SK-N-SH (cell line): ENCODE measurements around the gene SLAMF7. TPM values are rescaled to one million over a fixed set of nuclear protein-coding genes. Genes with fewer than 3 reads are reported as not detected.

ENCODE experiments used
- CTCF ChIA-PET: fragments of 300-600, 350-600 bp; formaldehyde crosslinking; extraction: SDS; loops from one replicate; lab custom pipeline; 2021; lab: Yijun Ruan, JAX
- POLR2A ChIA-PET: fragments of 350-600 bp; sonication (Branson Sonifier 250); formaldehyde crosslinking; extraction: SDS; loops from one replicate; lab custom pipeline; 2020; ENCODE audit warnings: antibody characterized with exemption, inconsistent platforms; lab: Yijun Ruan, JAX
- DNase-seq: peaks from one replicate; pipeline ENCODE4 v3.0.0; 2012
- H2AFZ ChIP-seq: fragments of 200-600 bp; sonication (generic); 2 replicates; pipeline ENCODE4 v1.8.1; 2016; ENCODE audit warnings: antibody characterized with exemption, mild to moderate bottlenecking, low read depth
- H3F3A ChIP-seq: fragments of 200-600 bp; sonication (generic); replicated peaks from 2 replicates; pipeline ENCODE3; 2016; ENCODE audit warnings: antibody characterized with exemption, mild to moderate bottlenecking; ENCODE audit not compliant: insufficient read depth
- H3K27ac ChIP-seq, 2 experiments: fragments of 200-500 bp in 1 of 2; fragments of 200-600 bp in 1 of 2; sonication (Bioruptor generic) in 1 of 2; sonication (generic), shearing (Covaris generic) in 1 of 2; 2 replicates each; pipeline versions ENCODE4 v1.5.1 to v1.6.1; 2014 to 2016; ENCODE audit warnings: low read depth in 2 of 2, inconsistent platforms in 1 of 2, low read length in 1 of 2, mild to moderate bottlenecking in 1 of 2, mixed read lengths in 1 of 2
- H3K27me3 ChIP-seq: fragments of 200-600 bp; sonication (generic), shearing (Covaris generic); 2 replicates; pipeline ENCODE4 v1.6.1; 2016; ENCODE audit warnings: mixed run types; ENCODE audit not compliant: insufficient read depth
- H3K36me3 ChIP-seq, 2 experiments: fragments of 200-500 bp in 1 of 2; fragments of 200-600 bp in 1 of 2; sonication (Bioruptor generic) in 1 of 2; sonication (generic) in 1 of 2; replicated peaks in 1 of 2; 2 replicates each; pipeline versions ENCODE3 to v1.5.1; 2014 to 2016; ENCODE audit warnings: low read length in 1 of 2, mild to moderate bottlenecking in 1 of 2; ENCODE audit not compliant: insufficient read depth in 2 of 2, control insufficient read depth in 1 of 2
- H3K4me1 ChIP-seq, 2 experiments: fragments of 200-500 bp in 1 of 2; fragments of 200-600 bp in 1 of 2; sonication (Bioruptor generic) in 1 of 2; sonication (generic), shearing (Covaris generic) in 1 of 2; 2 replicates each; pipeline versions ENCODE4 v1.5.1 to v1.6.1; 2014 to 2016; ENCODE audit warnings: low read depth in 1 of 2, low read length in 1 of 2, mixed run types in 1 of 2; ENCODE audit not compliant: insufficient read depth in 2 of 2, control insufficient read depth in 1 of 2
- H3K4me2 ChIP-seq: fragments of 200-600 bp; sonication (generic), shearing (Covaris generic); 2 replicates; pipeline ENCODE4 v1.6.1; 2017; ENCODE audit warnings: mixed run types
- H3K4me3 ChIP-seq, 2 experiments: fragments of 200-500 bp in 1 of 2; fragments of 200-600 bp in 1 of 2; sonication (Bioruptor generic) in 1 of 2; sonication (generic), shearing (Covaris generic) in 1 of 2; 2 replicates each; pipeline versions ENCODE4 v1.5.1 to v1.8.1; 2014 to 2016; ENCODE audit warnings: low read depth in 2 of 2, inconsistent platforms in 1 of 2, low read length in 1 of 2, mild to moderate bottlenecking in 1 of 2, mixed read lengths in 1 of 2, moderate library complexity in 1 of 2
- H3K79me2 ChIP-seq: fragments of 200-600 bp; sonication (generic); 2 replicates; pipeline ENCODE4 v1.8.1; 2017; ENCODE audit warnings: mild to moderate bottlenecking; ENCODE audit not compliant: insufficient read depth
- H3K9ac ChIP-seq: fragments of 200-600 bp; sonication (generic); 2 replicates; pipeline ENCODE4 v1.6.1; 2017; ENCODE audit warnings: mixed run types
- H3K9me2 ChIP-seq: fragments of 200-600 bp; sonication (generic); 2 replicates; pipeline ENCODE4 v1.6.1; 2017; ENCODE audit warnings: mixed run types
- H3K9me3 ChIP-seq: fragments of 200-600 bp; sonication (generic); 2 replicates; pipeline ENCODE4 v1.6.1; 2017; ENCODE audit warnings: mixed run types, mild to moderate bottlenecking, moderate library complexity
- H4K20me1 ChIP-seq: fragments of 200-600 bp; sonication (generic); 2 replicates; pipeline ENCODE4 v1.6.1; 2017; ENCODE audit warnings: mild to moderate bottlenecking, mixed run types; ENCODE audit not compliant: insufficient read depth
- FOXJ3 ChIP-seq: sonication (generic); formaldehyde crosslinking; IDR thresholded peaks from 2 replicates; pipeline ENCODE4 v1.5.1; 2020; ENCODE audit warnings: mild to moderate bottlenecking, missing genetic modification reagents
- GATA2 ChIP-seq: sonication (generic); formaldehyde crosslinking; IDR thresholded peaks from 2 replicates; pipeline ENCODE4 v1.5.0; 2020; ENCODE audit warnings: mild to moderate bottlenecking, missing genetic modification reagents
- RAD21 ChIP-seq: IDR thresholded peaks from 2 replicates; pipeline ENCODE4 v1.6.1; 2012; ENCODE audit warnings: mild to moderate bottlenecking, low read length
- YY1 ChIP-seq: IDR thresholded peaks from 2 replicates; pipeline ENCODE4 v1.4.0; 2012; ENCODE audit warnings: low read depth, mild to moderate bottlenecking
- WGBS: methylation state at CpG from one replicate; pipeline ENCODE4 v1.1.6; 2017; ENCODE audit warnings: low lambda C conversion rate; 5-methylcytosine and 5-hydroxymethylcytosine counted together
- polyA plus RNA-seq, 3 experiments: library from polyadenylated mRNA; depleted of rRNA; stranded (reverse); fragments of >200 nt; gene quantifications; 2 replicates each; pipeline ENCODE4 v1.2.3, GENCODE V29; 2012
- TF ChIP-seq, protein P1 (sequence below): IDR thresholded peaks from 2 replicates; pipeline ENCODE4 v1.4.0; 2012; ENCODE audit warnings: low read depth, borderline replicate concordance
- TF ChIP-seq, protein P2 (sequence below): IDR thresholded peaks from 2 replicates; pipeline ENCODE4 v1.4.0; 2012; ENCODE audit warnings: low read depth, borderline replicate concordance
- TF ChIP-seq, protein P3 (sequence below): IDR thresholded peaks from 2 replicates; pipeline ENCODE4 v1.6.1; 2012; ENCODE audit warnings: mild to moderate bottlenecking, low read depth, low read length, moderate library complexity
- TF ChIP-seq, protein P4 (sequence below): fragments of 200-600 bp; sonication (generic); IDR thresholded peaks from 2 replicates; pipeline ENCODE4 v1.6.1; 2017; ENCODE audit warnings: antibody characterized with exemption, mild to moderate bottlenecking, moderate library complexity

SLAMF7 gene
- polyA plus RNA-seq, 1 of the 3 experiments (the other 2 are of a cell fraction), result not detected

DNA sequence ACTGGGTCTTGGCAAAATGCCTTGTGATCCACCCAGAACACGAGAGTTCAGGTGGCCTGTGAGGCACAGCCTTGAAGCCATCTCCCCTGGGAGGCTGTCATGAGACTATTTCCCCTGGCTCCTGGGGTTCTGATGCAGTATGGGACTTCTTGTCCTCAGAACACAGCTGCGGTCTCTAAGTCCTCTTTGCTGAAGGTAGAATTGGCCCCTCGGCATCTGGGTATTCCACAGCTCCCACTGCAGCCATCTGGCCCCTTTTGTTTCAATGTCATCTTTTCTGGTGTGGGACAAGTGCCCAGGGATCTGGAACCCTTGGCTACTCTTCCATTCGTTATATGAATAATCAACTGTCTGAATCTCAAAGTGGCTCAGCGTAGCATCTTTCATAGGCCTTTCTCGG lies 39.9 kb downstream of the SLAMF7 start (continued):
- TF ChIP-seq, protein P1, sequence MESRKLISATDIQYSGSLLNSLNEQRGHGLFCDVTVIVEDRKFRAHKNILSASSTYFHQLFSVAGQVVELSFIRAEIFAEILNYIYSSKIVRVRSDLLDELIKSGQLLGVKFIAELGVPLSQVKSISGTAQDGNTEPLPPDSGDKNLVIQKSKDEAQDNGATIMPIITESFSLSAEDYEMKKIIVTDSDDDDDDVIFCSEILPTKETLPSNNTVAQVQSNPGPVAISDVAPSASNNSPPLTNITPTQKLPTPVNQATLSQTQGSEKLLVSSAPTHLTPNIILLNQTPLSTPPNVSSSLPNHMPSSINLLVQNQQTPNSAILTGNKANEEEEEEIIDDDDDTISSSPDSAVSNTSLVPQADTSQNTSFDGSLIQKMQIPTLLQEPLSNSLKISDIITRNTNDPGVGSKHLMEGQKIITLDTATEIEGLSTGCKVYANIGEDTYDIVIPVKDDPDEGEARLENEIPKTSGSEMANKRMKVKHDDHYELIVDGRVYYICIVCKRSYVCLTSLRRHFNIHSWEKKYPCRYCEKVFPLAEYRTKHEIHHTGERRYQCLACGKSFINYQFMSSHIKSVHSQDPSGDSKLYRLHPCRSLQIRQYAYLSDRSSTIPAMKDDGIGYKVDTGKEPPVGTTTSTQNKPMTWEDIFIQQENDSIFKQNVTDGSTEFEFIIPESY, result no peak

DNA sequence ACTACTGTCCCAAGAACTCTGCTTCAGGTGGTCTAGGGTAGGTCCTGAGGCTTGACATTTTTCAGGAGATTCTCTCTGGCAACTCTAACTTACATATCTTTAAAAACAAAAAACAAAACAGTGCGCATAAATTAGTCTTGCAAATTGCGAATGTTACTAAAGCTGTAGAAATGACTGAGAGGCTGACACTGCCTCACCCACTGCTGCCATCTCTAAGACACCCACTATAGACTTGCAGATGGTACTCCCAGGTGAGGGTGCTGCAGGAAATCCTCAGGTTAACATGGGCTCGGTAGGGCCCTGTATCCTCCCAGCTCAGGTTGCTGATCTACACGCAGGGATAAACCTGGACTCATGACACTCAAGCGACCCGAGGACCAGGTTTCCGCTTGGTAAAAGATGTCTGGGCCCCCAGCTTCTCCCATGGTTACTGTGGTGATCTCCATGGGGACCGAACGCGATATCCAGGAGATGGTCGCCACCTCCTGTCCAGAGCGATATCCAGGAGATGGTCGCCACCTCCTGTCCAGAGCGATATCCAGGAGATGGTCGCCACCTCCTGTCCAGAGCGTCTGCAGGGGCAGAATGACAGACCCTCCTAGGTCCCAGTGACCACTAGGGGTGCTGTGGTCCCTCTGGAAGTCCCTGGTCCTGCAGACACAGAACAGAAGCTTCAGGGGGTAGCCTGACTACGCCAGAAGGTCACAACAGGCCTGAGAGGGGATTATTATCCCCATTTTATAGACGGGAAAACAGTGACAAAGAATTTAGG lies 40.8 kb downstream of the SLAMF7 start:
- 15% methylated on average over 16 of the region's 18 CpGs for WGBS
- H3K27me3 ChIP-seq, result no peaks in the 10 kb centered on the region; the same call in 1 of the 2 replicates
- no peaks in the 10 kb centered on the region for H3K9me3 ChIP-seq
- no peaks in the 10 kb centered on the region for H4K20me1 ChIP-seq
- no peak overlapping the region for H3K4me2 ChIP-seq
- H3K79me2 ChIP-seq, result no peaks in the 10 kb centered on the region
- peak; percentile 47 for DNase-seq
- H3K27ac ChIP-seq, result no peak overlapping the region
- no peak overlapping the region for H3K4me3 ChIP-seq
- POLR2A ChIA-PET, result no interaction called here
- no peak for TF ChIP-seq GATA2 (CRISPR knock-in tag)
- 0 out of 2 replicates have a peak, but pooled peaks have one; percentile 22 for TF ChIP-seq RAD21
- TF ChIP-seq, protein P2, sequence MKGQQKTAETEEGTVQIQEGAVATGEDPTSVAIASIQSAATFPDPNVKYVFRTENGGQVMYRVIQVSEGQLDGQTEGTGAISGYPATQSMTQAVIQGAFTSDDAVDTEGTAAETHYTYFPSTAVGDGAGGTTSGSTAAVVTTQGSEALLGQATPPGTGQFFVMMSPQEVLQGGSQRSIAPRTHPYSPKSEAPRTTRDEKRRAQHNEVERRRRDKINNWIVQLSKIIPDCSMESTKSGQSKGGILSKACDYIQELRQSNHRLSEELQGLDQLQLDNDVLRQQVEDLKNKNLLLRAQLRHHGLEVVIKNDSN, result no peak
- TF ChIP-seq YY1, result no peak
- TF ChIP-seq, protein P3, sequence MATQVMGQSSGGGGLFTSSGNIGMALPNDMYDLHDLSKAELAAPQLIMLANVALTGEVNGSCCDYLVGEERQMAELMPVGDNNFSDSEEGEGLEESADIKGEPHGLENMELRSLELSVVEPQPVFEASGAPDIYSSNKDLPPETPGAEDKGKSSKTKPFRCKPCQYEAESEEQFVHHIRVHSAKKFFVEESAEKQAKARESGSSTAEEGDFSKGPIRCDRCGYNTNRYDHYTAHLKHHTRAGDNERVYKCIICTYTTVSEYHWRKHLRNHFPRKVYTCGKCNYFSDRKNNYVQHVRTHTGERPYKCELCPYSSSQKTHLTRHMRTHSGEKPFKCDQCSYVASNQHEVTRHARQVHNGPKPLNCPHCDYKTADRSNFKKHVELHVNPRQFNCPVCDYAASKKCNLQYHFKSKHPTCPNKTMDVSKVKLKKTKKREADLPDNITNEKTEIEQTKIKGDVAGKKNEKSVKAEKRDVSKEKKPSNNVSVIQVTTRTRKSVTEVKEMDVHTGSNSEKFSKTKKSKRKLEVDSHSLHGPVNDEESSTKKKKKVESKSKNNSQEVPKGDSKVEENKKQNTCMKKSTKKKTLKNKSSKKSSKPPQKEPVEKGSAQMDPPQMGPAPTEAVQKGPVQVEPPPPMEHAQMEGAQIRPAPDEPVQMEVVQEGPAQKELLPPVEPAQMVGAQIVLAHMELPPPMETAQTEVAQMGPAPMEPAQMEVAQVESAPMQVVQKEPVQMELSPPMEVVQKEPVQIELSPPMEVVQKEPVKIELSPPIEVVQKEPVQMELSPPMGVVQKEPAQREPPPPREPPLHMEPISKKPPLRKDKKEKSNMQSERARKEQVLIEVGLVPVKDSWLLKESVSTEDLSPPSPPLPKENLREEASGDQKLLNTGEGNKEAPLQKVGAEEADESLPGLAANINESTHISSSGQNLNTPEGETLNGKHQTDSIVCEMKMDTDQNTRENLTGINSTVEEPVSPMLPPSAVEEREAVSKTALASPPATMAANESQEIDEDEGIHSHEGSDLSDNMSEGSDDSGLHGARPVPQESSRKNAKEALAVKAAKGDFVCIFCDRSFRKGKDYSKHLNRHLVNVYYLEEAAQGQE, result no peak
- no peak for TF ChIP-seq FOXJ3
- TF ChIP-seq, protein P4, sequence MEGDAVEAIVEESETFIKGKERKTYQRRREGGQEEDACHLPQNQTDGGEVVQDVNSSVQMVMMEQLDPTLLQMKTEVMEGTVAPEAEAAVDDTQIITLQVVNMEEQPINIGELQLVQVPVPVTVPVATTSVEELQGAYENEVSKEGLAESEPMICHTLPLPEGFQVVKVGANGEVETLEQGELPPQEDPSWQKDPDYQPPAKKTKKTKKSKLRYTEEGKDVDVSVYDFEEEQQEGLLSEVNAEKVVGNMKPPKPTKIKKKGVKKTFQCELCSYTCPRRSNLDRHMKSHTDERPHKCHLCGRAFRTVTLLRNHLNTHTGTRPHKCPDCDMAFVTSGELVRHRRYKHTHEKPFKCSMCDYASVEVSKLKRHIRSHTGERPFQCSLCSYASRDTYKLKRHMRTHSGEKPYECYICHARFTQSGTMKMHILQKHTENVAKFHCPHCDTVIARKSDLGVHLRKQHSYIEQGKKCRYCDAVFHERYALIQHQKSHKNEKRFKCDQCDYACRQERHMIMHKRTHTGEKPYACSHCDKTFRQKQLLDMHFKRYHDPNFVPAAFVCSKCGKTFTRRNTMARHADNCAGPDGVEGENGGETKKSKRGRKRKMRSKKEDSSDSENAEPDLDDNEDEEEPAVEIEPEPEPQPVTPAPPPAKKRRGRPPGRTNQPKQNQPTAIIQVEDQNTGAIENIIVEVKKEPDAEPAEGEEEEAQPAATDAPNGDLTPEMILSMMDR, result peak; percentile 52
- no peak overlapping the region for H3K9ac ChIP-seq
- H3K4me1 ChIP-seq, result no peaks in the 10 kb centered on the region
- H3K36me3 ChIP-seq, result no peaks in the 10 kb centered on the region
- CTCF ChIA-PET, result interaction anchor here (0.8 to 1.4 kb wide), 2 partner anchors 17 to 318 kb away, joined by 3 to 4 read pairs; partner anchors contain the start of genes KLHDC9 and LY9
- no peak overlapping the region for H2AFZ ChIP-seq
- no peaks in the 10 kb centered on the region for H3F3A ChIP-seq
- no peaks in the 10 kb centered on the region for H3K9me2 ChIP-seq
